HepG2 (cell line): ENCODE data around the gene TLL2. TPM values are rescaled to one million over a fixed set of nuclear protein-coding genes. Genes with fewer than 3 reads are reported as not detected.

Experiments
- BCL6 ChIP-seq: IDR thresholded peaks from 2 replicates; pipeline ENCODE4 v1.6.1; 2016; ENCODE audit warnings: missing genetic modification reagents, missing compliant biosample characterization
- CENPX ChIP-seq: sonication (generic); formaldehyde crosslinking; IDR thresholded peaks from 2 replicates; pipeline ENCODE4 v1.9.0; 2021; ENCODE audit warnings: mild to moderate bottlenecking, missing genetic modification reagents, moderate library complexity
- MED1 ChIP-seq: sonication (generic); formaldehyde crosslinking; IDR thresholded peaks from 2 replicates; pipeline ENCODE4 v1.4.0; 2020; ENCODE audit warnings: missing genetic modification reagents
- NR2F2 ChIP-seq: IDR thresholded peaks from 2 replicates; pipeline ENCODE4 v1.6.1; 2012; ENCODE audit warnings: low read depth, inconsistent platforms, borderline replicate concordance
- SCMH1 ChIP-seq: sonication (generic); formaldehyde crosslinking; IDR thresholded peaks from 2 replicates; pipeline ENCODE4 v1.9.0; 2021; ENCODE audit warnings: missing genetic modification reagents, mild to moderate bottlenecking, borderline replicate concordance
- SMAD9 ChIP-seq: sonication (generic); formaldehyde crosslinking; IDR thresholded peaks from 2 replicates; pipeline ENCODE4 v1.5.1; 2020; ENCODE audit warnings: mild to moderate bottlenecking, missing genetic modification reagents
- SMYD3 ChIP-seq: sonication (generic); formaldehyde crosslinking; IDR thresholded peaks from 2 replicates; pipeline ENCODE4 v1.8.1; 2023; ENCODE audit warnings: mild to moderate bottlenecking, missing genetic modification reagents
- SOX5 ChIP-seq: IDR thresholded peaks from 2 replicates; pipeline ENCODE4 v1.6.1; 2016; ENCODE audit warnings: borderline replicate concordance
- SRY ChIP-seq: sonication (generic); formaldehyde crosslinking; IDR thresholded peaks from 2 replicates; pipeline ENCODE4 v1.8.0; 2022; ENCODE audit warnings: mild to moderate bottlenecking, missing genetic modification reagents
- ZFP62 ChIP-seq: sonication (generic); formaldehyde crosslinking; IDR thresholded peaks from 2 replicates; pipeline ENCODE4 v1.4.0; 2020; ENCODE audit warnings: missing genetic modification reagents
- polyA plus RNA-seq, 8 experiments: library from polyadenylated mRNA; depleted of rRNA in 3 of 8; stranded (reverse) in 7 of 8; unstranded in 1 of 8; fragments of >200 nt; fragmentation: Illumina TruSeq in 4 of 8; extraction: Trizol in 4 of 8; gene quantifications; 2 replicates each; pipeline versions ENCODE4 v1.2.1 to v1.2.3, GENCODE V29; 2011 to 2016; ENCODE audit warnings: low read depth in 4 of 8, missing spikeins in 1 of 8, mixed read lengths in 1 of 8; ENCODE audit not compliant: insufficient read depth in 1 of 8
- total RNA-seq, 5 experiments: library from RNA; depleted of rRNA; stranded (reverse); fragments of >200 nt; fragmentation: Illumina TruSeq; extraction: Trizol; gene quantifications; 2 replicates each; pipeline ENCODE4 v1.2.3, GENCODE V29; 2016; ENCODE audit warnings: low read depth in 1 of 5
- TF ChIP-seq, protein P1 (sequence below): sonication (generic); formaldehyde crosslinking; IDR thresholded peaks from 2 replicates; pipeline ENCODE4 v1.4.0; 2020; ENCODE audit warnings: missing genetic modification reagents
- TF ChIP-seq, protein P2 (sequence below): IDR thresholded peaks from 2 replicates; pipeline ENCODE4 v1.6.1; 2016; ENCODE audit warnings: missing compliant biosample characterization, missing genetic modification reagents, borderline replicate concordance

TLL2 gene
- total and polyA plus RNA-seq, 2 of the 13 experiments (the other 11 are each of a cell fraction or from before 2014, with no cell fraction given): 0.09 TPM; not detected in 1

DNA sequence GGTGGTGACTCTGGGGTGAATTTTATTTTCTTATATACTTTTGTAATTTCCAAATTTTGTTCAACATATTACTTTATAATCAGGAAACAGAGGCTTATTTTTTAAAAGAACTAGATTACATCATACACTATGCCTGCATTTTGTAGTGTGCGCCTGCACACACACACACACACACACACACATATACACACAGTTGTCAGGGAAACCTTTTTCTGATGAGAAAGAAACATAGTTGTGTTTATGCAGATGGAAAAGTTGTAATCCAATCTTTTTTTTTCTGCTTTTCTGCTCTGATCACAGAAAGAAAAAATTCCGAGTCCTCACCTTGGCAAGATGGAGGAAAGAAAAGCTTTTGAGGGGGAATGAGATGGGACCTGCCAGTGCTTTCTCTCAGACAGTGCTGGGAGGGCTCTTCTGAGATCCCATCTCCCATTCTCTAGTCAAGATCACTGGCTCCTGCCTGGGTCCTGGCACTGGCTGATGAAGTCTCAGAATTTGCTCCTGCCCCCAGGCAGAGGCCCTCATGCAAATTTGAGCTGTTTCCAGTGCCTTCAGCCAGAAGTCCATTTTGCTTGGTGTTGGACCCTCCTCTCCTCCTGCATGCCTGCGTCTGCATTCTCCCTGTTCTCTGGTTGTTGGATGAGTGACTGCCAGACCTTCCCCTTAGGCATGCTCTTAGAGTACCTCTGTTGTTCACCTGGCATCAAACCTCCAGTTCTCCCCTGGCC is 59.7 kb downstream of the TLL2 start (continued):
- TF ChIP-seq ZFP62: no peak
- TF ChIP-seq SRY: no peak
- TF ChIP-seq, protein P1, sequence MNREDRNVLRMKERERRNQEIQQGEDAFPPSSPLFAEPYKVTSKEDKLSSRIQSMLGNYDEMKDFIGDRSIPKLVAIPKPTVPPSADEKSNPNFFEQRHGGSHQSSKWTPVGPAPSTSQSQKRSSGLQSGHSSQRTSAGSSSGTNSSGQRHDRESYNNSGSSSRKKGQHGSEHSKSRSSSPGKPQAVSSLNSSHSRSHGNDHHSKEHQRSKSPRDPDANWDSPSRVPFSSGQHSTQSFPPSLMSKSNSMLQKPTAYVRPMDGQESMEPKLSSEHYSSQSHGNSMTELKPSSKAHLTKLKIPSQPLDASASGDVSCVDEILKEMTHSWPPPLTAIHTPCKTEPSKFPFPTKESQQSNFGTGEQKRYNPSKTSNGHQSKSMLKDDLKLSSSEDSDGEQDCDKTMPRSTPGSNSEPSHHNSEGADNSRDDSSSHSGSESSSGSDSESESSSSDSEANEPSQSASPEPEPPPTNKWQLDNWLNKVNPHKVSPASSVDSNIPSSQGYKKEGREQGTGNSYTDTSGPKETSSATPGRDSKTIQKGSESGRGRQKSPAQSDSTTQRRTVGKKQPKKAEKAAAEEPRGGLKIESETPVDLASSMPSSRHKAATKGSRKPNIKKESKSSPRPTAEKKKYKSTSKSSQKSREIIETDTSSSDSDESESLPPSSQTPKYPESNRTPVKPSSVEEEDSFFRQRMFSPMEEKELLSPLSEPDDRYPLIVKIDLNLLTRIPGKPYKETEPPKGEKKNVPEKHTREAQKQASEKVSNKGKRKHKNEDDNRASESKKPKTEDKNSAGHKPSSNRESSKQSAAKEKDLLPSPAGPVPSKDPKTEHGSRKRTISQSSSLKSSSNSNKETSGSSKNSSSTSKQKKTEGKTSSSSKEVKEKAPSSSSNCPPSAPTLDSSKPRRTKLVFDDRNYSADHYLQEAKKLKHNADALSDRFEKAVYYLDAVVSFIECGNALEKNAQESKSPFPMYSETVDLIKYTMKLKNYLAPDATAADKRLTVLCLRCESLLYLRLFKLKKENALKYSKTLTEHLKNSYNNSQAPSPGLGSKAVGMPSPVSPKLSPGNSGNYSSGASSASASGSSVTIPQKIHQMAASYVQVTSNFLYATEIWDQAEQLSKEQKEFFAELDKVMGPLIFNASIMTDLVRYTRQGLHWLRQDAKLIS: no peak
- no peak for TF ChIP-seq SOX5 (CRISPR knock-in tag)
- TF ChIP-seq NR2F2: no peak
- no peak for TF ChIP-seq BCL6 (CRISPR knock-in tag)
- no peak for TF ChIP-seq CENPX (CRISPR knock-in tag)
- no peak for TF ChIP-seq SMAD9 (CRISPR knock-in tag)
- TF ChIP-seq, protein P2, sequence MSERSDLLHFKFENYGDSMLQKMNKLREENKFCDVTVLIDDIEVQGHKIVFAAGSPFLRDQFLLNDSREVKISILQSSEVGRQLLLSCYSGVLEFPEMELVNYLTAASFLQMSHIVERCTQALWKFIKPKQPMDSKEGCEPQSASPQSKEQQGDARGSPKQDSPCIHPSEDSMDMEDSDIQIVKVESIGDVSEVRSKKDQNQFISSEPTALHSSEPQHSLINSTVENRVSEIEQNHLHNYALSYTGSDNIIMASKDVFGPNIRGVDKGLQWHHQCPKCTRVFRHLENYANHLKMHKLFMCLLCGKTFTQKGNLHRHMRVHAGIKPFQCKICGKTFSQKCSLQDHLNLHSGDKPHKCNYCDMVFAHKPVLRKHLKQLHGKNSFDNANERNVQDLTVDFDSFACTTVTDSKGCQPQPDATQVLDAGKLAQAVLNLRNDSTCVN: no peak
- TF ChIP-seq SCMH1 (CRISPR knock-in tag): no peak
- TF ChIP-seq MED1 (CRISPR knock-in tag): no peak
- no peak for TF ChIP-seq SMYD3 (CRISPR knock-in tag)
